ENCODE results near the gene SBK3. TPM values are rescaled to one million over a fixed set of nuclear protein-coding genes. Genes with fewer than 3 reads are reported as not detected.

The SBK3 gene
- total RNA-seq, 2 donors from 2014 or later, result 0.23 to 0.74 TPM

DNA sequence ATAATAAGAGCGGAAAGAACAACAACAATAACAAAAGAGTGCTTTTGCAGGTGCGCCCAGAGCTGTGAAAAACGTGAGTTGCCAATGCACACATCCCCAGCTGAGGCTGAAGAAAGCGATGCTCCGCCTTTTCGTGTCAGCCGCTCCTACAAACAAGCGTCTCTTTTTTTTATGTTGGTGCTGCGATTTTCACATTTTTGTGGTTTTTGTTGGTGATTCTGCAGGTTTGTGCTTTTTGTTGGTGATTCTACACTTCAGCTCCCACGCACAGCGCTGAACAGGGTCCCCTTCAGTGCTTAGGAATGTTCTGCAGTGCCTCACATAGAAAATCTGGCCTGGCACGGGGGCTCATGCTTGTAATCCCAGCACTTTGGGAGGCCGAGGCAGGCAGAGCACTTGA, 7.3 kb upstream of the SBK3 start:
- no peak for DNase-seq (ENCODE audit: low spot score)
- no peaks in the 10 kb centered on the region for H3K9me3 ChIP-seq
- no peaks in the 10 kb centered on the region for H3K36me3 ChIP-seq
- intact Hi-C loops (cut with DNase I), result no loop called here
- H3K4me1 ChIP-seq (replicated peaks), result no peaks in the 10 kb centered on the region
- no peaks in the 10 kb centered on the region for H3K27me3 ChIP-seq (replicated peaks; ENCODE audit: insufficient read depth)
- TF ChIP-seq POLR2A (IDR thresholded peaks at IDR 0.05) (no peak), POLR2AphosphoS5 (IDR thresholded peaks at IDR 0.05) (no peak)
- TF ChIP-seq, protein P1, sequence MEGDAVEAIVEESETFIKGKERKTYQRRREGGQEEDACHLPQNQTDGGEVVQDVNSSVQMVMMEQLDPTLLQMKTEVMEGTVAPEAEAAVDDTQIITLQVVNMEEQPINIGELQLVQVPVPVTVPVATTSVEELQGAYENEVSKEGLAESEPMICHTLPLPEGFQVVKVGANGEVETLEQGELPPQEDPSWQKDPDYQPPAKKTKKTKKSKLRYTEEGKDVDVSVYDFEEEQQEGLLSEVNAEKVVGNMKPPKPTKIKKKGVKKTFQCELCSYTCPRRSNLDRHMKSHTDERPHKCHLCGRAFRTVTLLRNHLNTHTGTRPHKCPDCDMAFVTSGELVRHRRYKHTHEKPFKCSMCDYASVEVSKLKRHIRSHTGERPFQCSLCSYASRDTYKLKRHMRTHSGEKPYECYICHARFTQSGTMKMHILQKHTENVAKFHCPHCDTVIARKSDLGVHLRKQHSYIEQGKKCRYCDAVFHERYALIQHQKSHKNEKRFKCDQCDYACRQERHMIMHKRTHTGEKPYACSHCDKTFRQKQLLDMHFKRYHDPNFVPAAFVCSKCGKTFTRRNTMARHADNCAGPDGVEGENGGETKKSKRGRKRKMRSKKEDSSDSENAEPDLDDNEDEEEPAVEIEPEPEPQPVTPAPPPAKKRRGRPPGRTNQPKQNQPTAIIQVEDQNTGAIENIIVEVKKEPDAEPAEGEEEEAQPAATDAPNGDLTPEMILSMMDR (IDR thresholded peaks at IDR 0.05), result no peak
- 27% methylated on average over 13 of the region's 13 CpGs for WGBS
- H3K27ac ChIP-seq, result no peak overlapping the region
- no peak overlapping the region for H3K4me3 ChIP-seq

DNA sequence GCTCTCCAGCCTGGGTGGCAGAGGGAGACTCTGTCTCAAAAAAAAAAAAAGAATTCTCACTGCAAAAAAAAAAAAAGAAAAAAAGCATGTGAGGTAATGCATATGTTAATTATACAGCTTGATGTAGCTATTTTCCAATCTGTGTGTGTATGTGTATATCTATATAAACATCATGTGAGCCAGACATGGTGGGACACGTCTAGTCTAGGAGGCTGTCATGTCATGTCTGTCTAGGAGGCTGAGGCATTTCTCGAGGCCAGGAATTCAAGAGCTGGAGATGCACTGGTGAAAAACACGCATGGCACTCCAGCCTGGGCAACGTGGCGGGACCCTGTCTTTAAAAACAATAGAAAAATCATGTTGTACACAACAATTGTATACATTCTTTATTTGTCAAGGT, 6.9 kb upstream of the SBK3 start:
- Histone ChIP-seq H3K36me3 (no peaks in the 10 kb centered on the region), H3K27me3 (replicated peaks; ENCODE audit: insufficient read depth) (no peaks in the 10 kb centered on the region), H3K9me3 (no peaks in the 10 kb centered on the region), H3K4me3 (no peak overlapping the region), H3K4me1 (replicated peaks) (no peaks in the 10 kb centered on the region), H3K27ac (no peak overlapping the region)
- intact Hi-C loops (cut with DNase I), result no loop called here
- 50% methylated on average over 5 of the region's 5 CpGs for WGBS
- no peak for DNase-seq (ENCODE audit: low spot score)
- TF ChIP-seq, protein P1 (IDR thresholded peaks at IDR 0.05), result no peak
- no peak for TF ChIP-seq POLR2A (IDR thresholded peaks at IDR 0.05)

DNA sequence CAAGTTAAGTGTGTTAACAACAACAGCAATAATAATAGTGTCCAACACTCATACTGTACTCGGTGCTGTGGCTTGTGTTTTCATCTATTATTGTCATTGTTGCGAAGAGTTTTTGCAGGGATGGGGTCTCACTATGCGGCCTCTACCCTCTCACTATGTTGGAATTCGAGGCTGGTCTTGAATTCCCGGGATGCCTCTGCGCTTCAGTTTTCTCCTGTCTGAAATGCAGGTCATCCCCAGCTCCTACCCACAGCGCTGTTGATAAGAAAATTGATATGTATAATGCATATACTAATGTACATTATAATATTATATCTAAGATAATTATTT, 4.9 kb upstream of the SBK3 start:
- TF ChIP-seq POLR2A (IDR thresholded peaks at IDR 0.05) (no peak), POLR2AphosphoS5 (IDR thresholded peaks at IDR 0.05) (no peak)
- TF ChIP-seq, protein P1 (IDR thresholded peaks at IDR 0.05), result no peak
- DNase-seq (ENCODE audit: low spot score), result no peak
- intact Hi-C loops (cut with DNase I), result no loop called here
- H3K27me3 ChIP-seq (replicated peaks; ENCODE audit: insufficient read depth), result no peaks in the 10 kb centered on the region
- 65% methylated on average over 7 of the region's 7 CpGs for WGBS
- H3K36me3 ChIP-seq, result no peaks in the 10 kb centered on the region
- H3K4me3 ChIP-seq, result no peak overlapping the region
- no peak overlapping the region for H3K27ac ChIP-seq
- no peaks in the 10 kb centered on the region for H3K4me1 ChIP-seq (replicated peaks)
- H3K9me3 ChIP-seq, result no peaks in the 10 kb centered on the region

DNA sequence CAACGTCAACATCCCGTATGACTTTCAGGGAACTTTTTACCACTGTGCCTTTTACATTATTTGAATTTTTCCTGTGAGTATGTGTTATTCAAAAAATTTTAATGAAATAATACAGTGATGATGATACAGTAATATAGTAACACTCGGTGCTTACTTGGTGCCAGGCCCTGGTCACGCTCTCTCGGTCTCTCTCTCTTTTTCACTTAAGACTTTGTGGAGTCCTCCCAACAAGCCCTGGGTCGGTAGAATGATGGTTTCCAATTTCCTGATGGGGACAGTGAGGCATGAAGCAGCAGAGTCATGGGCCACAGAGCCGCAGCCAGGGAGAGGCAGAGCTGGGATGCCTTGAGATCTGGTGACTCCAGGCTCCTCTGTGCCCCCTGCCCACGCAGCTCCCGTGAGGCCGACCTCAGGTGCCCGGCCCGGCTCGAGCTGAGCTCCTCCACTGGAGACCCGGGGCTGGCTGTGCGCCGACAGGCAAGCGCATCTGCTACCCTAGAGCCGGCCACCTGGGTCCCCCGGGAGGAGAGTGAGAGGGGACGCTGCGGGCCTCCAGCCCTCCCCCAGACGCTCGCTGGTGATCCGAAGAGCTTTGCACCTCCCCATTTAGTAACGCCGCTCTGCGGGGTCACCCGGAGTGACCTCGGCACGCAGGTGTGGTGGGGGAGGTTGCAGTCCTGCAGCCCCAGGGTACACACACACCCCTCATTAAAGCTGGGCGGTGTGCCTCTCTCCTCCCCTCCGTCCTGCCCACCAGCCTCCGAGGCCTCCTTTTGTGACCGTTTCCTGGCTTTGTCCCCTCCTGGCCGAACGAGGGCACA, 4.4 kb upstream of the SBK3 start:
- no peak for DNase-seq (ENCODE audit: low spot score)
- 19% methylated on average over 33 of the region's 36 CpGs for WGBS
- Histone ChIP-seq H3K4me3 (no peak overlapping the region), H3K27me3 (replicated peaks; ENCODE audit: insufficient read depth) (no peaks in the 10 kb centered on the region), H3K27ac (no peak overlapping the region), H3K9me3 (no peaks in the 10 kb centered on the region), H3K4me1 (replicated peaks) (no peaks in the 10 kb centered on the region), H3K36me3 (no peaks in the 10 kb centered on the region)
- TF ChIP-seq POLR2A (IDR thresholded peaks at IDR 0.05) (no peak), POLR2AphosphoS5 (IDR thresholded peaks at IDR 0.05) (no peak)
- TF ChIP-seq, protein P1 (IDR thresholded peaks at IDR 0.05), result no peak
- intact Hi-C loops (cut with DNase I), result no loop called here

Measured in prostate gland (tissue), 2 donors.